Liver (tissue), 9 donors: Measurements from ENCODE around the gene PKP3. TPM values are rescaled to one million over a fixed set of nuclear protein-coding genes. Genes with fewer than 3 reads are reported as not detected.

ENCODE experiments used
- DNase-seq: peaks from one replicate; pipeline ENCODE4 v3.0.0-alpha.2; 2017; ENCODE audit warnings: low spot score
- H3K27ac ChIP-seq, 2 donors: one replicate each; pipeline ENCODE4 v1.7.0; 2013; ENCODE audit warnings: inconsistent platforms in 2 of 2, low read length in 2 of 2, control low read depth in 1 of 2, low read depth in 1 of 2, mild to moderate bottlenecking in 1 of 2
- H3K27me3 ChIP-seq, 4 donors: one replicate each; pipeline versions ENCODE4 v1.6.1 to v1.7.0; 2013; ENCODE audit warnings: low read length in 3 of 4, inconsistent platforms in 1 of 4, mild to moderate bottlenecking in 1 of 4, moderate library complexity in 1 of 4; ENCODE audit not compliant: control insufficient read depth in 4 of 4, insufficient read depth in 4 of 4
- H3K36me3 ChIP-seq, 4 donors: one replicate each; pipeline versions ENCODE4 v1.6.1 to v1.7.0; 2013; ENCODE audit warnings: low read length in 3 of 4, mild to moderate bottlenecking in 3 of 4, low read depth in 1 of 4, moderate library complexity in 1 of 4; ENCODE audit not compliant: control insufficient read depth in 4 of 4, insufficient read depth in 3 of 4
- H3K4me1 ChIP-seq, 4 donors: one replicate each; pipeline versions ENCODE4 v1.6.1 to v1.7.0; 2013; ENCODE audit warnings: low read length in 3 of 4, mild to moderate bottlenecking in 3 of 4, moderate library complexity in 1 of 4; ENCODE audit not compliant: control insufficient read depth in 4 of 4, insufficient read depth in 4 of 4
- H3K4me3 ChIP-seq, 3 donors: one replicate each; pipeline versions ENCODE4 v1.6.1 to v1.7.0; 2013; ENCODE audit warnings: low read length in 3 of 3, control low read depth in 1 of 3, low read depth in 1 of 3, mild to moderate bottlenecking in 1 of 3
- H3K9ac ChIP-seq, 2 donors: one replicate each; pipeline ENCODE4 v1.7.0; 2013; ENCODE audit warnings: low read length in 2 of 2, mild to moderate bottlenecking in 2 of 2, moderate library complexity in 2 of 2, control low read depth in 1 of 2, low read depth in 1 of 2
- H3K9me3 ChIP-seq, 4 donors: one replicate each; pipeline versions ENCODE4 v1.6.1 to v1.7.0; 2013; ENCODE audit warnings: low read length in 3 of 4; ENCODE audit not compliant: control insufficient read depth in 4 of 4
- EGR1 ChIP-seq, 2 donors: IDR thresholded peaks; 2 replicates each; pipeline ENCODE4 v1.6.1; 2016 to 2018; ENCODE audit warnings: antibody characterized with exemption in 2 of 2, low read depth in 2 of 2
- FOXA1 ChIP-seq: IDR thresholded peaks from 2 replicates; pipeline ENCODE4 v1.6.1; 2016; ENCODE audit warnings: antibody characterized with exemption
- FOXA2 ChIP-seq: IDR thresholded peaks from 2 replicates; pipeline ENCODE4 v1.6.1; 2016; ENCODE audit warnings: antibody characterized with exemption
- GABPA ChIP-seq, 2 donors: IDR thresholded peaks in 1 of 2; conservative IDR thresholded peaks in 1 of 2; 2 replicates each; pipeline ENCODE4 v1.6.1; 2016; ENCODE audit warnings: antibody characterized with exemption in 2 of 2, mild to moderate bottlenecking in 1 of 2, moderate library complexity in 1 of 2
- HNF4A ChIP-seq, 2 donors: conservative IDR thresholded peaks; 2 replicates each; pipeline ENCODE4 v1.6.1; 2016; ENCODE audit warnings: antibody characterized with exemption in 2 of 2, mild to moderate bottlenecking in 2 of 2
- HNF4G ChIP-seq: IDR thresholded peaks from 2 replicates; pipeline ENCODE4 v1.6.1; 2016; ENCODE audit warnings: antibody characterized with exemption
- NR2F2 ChIP-seq: IDR thresholded peaks from 2 replicates; pipeline ENCODE4 v1.6.1; 2016; ENCODE audit warnings: antibody characterized with exemption
- RAD21 ChIP-seq, 2 donors: IDR thresholded peaks; 2 replicates each; pipeline ENCODE4 v1.6.1; 2016; ENCODE audit warnings: antibody characterized with exemption in 2 of 2, mild to moderate bottlenecking in 2 of 2
- RXRA ChIP-seq, 2 donors: IDR thresholded peaks; 2 replicates each; pipeline ENCODE4 v1.6.1; 2017 to 2018; ENCODE audit warnings: antibody characterized with exemption in 2 of 2, mild to moderate bottlenecking in 1 of 2
- SP1 ChIP-seq: IDR thresholded peaks from 2 replicates; pipeline ENCODE4 v1.6.1; 2018; ENCODE audit warnings: antibody characterized with exemption, mild to moderate bottlenecking
- TAF1 ChIP-seq: conservative IDR thresholded peaks from 2 replicates; pipeline ENCODE4 v1.6.1; 2016; ENCODE audit warnings: antibody characterized with exemption, mild to moderate bottlenecking
- YY1 ChIP-seq: IDR thresholded peaks from 2 replicates; pipeline ENCODE4 v1.6.1; 2016; ENCODE audit warnings: antibody characterized with exemption, mild to moderate bottlenecking
- WGBS: extraction: QIAGEN DNeasy Blood & Tissue Kit; methylation state at CpG from one replicate; pipeline ENCODE4 v1.1.7; 2013; 5-methylcytosine and 5-hydroxymethylcytosine counted together
- polyA plus RNA-seq, 2 donors: library from polyadenylated mRNA; stranded (reverse) in 1 of 2; unstranded in 1 of 2; fragments of 200-250 nt in 1 of 2; fragments of >200 nt in 1 of 2; fragmentation: Nextera tagmentation in 1 of 2; extraction: Ambion mirVana in 1 of 2; gene quantifications; one replicate each; pipeline versions ENCODE4 v1.2.1 to v1.2.3, GENCODE V29; 2013 to 2015
- total RNA-seq, 2 donors: library from RNA; depleted of rRNA; stranded (reverse); fragments of >200 nt; gene quantifications; one replicate each; pipeline ENCODE4 v1.2.3, GENCODE V29; 2014
- TF ChIP-seq, protein P1 (sequence below): IDR thresholded peaks from 2 replicates; pipeline ENCODE4 v1.6.1; 2016; ENCODE audit warnings: antibody characterized with exemption, mild to moderate bottlenecking
- TF ChIP-seq, protein P2 (sequence below): IDR thresholded peaks from 2 replicates; pipeline ENCODE4 v1.6.1; 2016; ENCODE audit warnings: antibody characterized with exemption
- TF ChIP-seq, protein P3 (sequence below): IDR thresholded peaks from 2 replicates; pipeline ENCODE4 v1.6.1; 2016; ENCODE audit warnings: antibody characterized with exemption
- donor health status: healthy.
- donor health status: healthy.
- donor health status: healthy.
- donor health status: healthy.
- donor health status: healthy.

The PKP3 gene
- total and polyA plus RNA-seq, 4 donors = 0.08 to 0.37 (median 0.25) TPM; not detected in 1

DNA sequence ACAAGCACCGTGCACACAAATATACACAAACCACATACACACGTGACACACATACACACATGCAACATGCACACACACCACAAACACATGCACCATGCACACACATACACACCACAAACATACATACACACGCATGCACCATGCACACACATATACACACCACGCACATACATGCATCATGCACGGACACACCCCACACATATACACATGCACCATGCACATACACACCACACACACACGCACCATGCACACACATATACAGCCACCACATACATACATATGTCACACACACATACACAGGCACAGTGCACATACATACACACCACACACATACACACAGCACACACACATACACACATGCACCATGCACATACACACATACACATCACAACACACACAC, 37.4 kb upstream of the PKP3 start (continued):
- TF ChIP-seq NR2F2 = no peak

DNA sequence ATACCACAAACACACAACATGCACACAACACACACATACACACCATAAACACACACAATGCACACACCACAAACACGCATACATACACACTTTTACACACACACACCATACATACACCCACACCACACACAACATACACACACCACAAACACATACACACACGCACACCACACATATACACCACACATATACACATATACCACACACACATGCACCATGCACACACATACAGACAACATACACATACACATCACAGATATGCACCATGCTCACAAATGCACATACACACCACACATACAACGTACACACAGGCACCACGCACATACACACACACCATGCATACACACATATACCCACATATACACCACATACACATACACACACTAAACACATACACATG, 36.4 kb upstream of the PKP3 start:
- H3K36me3 ChIP-seq = no peaks in the 10 kb centered on the region
- H3K4me3 ChIP-seq = no peak overlapping the region
- H3K9me3 ChIP-seq = peaks cover 0 to 6% (median 0%) of the 10 kb centered on the region in 4 donors
- 91% methylated on average over 4 of the region's 4 CpGs for WGBS
- no peak for TF ChIP-seq HNF4A (conservative IDR thresholded peaks at IDR 0.05)
- no peak for TF ChIP-seq RAD21 (IDR thresholded peaks at IDR 0.05)
- TF ChIP-seq EGR1 (IDR thresholded peaks at IDR 0.05; ENCODE audit: low read depth in 2 of 2) = no peak
- TF ChIP-seq, protein P1, sequence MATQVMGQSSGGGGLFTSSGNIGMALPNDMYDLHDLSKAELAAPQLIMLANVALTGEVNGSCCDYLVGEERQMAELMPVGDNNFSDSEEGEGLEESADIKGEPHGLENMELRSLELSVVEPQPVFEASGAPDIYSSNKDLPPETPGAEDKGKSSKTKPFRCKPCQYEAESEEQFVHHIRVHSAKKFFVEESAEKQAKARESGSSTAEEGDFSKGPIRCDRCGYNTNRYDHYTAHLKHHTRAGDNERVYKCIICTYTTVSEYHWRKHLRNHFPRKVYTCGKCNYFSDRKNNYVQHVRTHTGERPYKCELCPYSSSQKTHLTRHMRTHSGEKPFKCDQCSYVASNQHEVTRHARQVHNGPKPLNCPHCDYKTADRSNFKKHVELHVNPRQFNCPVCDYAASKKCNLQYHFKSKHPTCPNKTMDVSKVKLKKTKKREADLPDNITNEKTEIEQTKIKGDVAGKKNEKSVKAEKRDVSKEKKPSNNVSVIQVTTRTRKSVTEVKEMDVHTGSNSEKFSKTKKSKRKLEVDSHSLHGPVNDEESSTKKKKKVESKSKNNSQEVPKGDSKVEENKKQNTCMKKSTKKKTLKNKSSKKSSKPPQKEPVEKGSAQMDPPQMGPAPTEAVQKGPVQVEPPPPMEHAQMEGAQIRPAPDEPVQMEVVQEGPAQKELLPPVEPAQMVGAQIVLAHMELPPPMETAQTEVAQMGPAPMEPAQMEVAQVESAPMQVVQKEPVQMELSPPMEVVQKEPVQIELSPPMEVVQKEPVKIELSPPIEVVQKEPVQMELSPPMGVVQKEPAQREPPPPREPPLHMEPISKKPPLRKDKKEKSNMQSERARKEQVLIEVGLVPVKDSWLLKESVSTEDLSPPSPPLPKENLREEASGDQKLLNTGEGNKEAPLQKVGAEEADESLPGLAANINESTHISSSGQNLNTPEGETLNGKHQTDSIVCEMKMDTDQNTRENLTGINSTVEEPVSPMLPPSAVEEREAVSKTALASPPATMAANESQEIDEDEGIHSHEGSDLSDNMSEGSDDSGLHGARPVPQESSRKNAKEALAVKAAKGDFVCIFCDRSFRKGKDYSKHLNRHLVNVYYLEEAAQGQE = no peak
- no peak for TF ChIP-seq RXRA (IDR thresholded peaks at IDR 0.05)
- TF ChIP-seq FOXA1 = no peak
- TF ChIP-seq TAF1 = no peak
- TF ChIP-seq YY1 = no peak
- TF ChIP-seq, protein P2, sequence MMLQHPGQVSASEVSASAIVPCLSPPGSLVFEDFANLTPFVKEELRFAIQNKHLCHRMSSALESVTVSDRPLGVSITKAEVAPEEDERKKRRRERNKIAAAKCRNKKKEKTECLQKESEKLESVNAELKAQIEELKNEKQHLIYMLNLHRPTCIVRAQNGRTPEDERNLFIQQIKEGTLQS = no peak
- TF ChIP-seq, protein P3, sequence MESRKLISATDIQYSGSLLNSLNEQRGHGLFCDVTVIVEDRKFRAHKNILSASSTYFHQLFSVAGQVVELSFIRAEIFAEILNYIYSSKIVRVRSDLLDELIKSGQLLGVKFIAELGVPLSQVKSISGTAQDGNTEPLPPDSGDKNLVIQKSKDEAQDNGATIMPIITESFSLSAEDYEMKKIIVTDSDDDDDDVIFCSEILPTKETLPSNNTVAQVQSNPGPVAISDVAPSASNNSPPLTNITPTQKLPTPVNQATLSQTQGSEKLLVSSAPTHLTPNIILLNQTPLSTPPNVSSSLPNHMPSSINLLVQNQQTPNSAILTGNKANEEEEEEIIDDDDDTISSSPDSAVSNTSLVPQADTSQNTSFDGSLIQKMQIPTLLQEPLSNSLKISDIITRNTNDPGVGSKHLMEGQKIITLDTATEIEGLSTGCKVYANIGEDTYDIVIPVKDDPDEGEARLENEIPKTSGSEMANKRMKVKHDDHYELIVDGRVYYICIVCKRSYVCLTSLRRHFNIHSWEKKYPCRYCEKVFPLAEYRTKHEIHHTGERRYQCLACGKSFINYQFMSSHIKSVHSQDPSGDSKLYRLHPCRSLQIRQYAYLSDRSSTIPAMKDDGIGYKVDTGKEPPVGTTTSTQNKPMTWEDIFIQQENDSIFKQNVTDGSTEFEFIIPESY = no peak
- no peak for TF ChIP-seq SP1
- no peak for TF ChIP-seq FOXA2
- TF ChIP-seq GABPA (IDR thresholded peaks at IDR 0.05 in 1 of 2, conservative IDR thresholded peaks at IDR 0.05 in 1 of 2) = no peak
- no peak for TF ChIP-seq HNF4G
- H3K27ac ChIP-seq = no peak overlapping the region
- no peak overlapping the region for H3K9ac ChIP-seq
- peaks cover 1 to 12% (median 6%) of the 10 kb centered on the region in 4 donors for H3K4me1 ChIP-seq
- no peak for DNase-seq
- no peaks in the 10 kb centered on the region for H3K27me3 ChIP-seq

DNA sequence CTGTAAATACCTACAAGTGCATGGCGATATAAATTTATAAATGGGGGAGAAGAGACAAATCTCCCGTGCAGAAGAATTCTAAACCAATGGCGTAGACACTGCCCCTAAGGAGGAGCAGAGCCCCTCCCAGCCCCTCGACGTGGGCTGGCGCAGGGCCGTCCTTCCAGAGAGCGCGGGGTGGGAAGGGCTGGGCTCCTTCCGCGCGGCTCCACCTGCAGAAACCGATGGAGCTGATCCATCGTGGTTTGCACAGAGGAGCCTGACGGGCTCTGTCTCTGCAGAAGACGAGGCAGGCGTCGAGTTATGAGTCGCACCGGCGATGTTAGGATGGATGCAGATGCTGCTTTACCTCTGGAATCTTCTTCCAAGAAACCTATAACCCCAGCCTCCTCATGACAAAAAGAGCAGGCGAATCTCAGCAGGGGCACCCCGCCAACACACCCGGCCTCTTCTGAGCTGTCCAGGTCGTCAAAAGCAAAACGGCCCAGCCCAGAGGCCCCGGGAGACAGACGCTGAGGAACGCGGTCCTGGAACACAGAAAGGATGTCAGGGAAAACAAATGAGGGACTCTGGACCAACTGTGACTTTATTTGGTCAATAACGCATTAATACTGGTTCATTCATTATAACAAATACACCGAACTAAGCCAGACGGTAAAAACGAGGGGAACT, 35.7 kb upstream of the PKP3 start:
- Histone ChIP-seq H3K36me3 (no peaks in the 10 kb centered on the region), H3K4me3 (no peak overlapping the region), H3K9ac (no peak overlapping the region), H3K27me3 (no peaks in the 10 kb centered on the region), H3K27ac (no peak overlapping the region), H3K4me1 (peaks cover 0 to 9% (median 5%) of the 10 kb centered on the region in 4 donors), H3K9me3 (peaks cover 0 to 6% (median 0%) of the 10 kb centered on the region in 4 donors)
- no peak for DNase-seq
- TF ChIP-seq SP1 (no peak), HNF4G (no peak), HNF4A (conservative IDR thresholded peaks at IDR 0.05) (no peak), FOXA2 (no peak), RAD21 (IDR thresholded peaks at IDR 0.05) (no peak), FOXA1 (no peak)
- TF ChIP-seq, protein P2 = no peak
- TF ChIP-seq, protein P3 = no peak
- 70% methylated on average over 34 of the region's 34 CpGs for whole genome bisulfite sequencing
